HG02571 (cell line): Measurements from ENCODE around the gene RS1.

Source experiments
- ATAC-seq: cut with Tn5 transposase; IDR thresholded peaks from one replicate; pipeline ENCODE4 v1.9.1; 2021; ENCODE audit warnings: mild to moderate bottlenecking, moderate library complexity; ENCODE audit not compliant: unreplicated experiment

RS1 gene

DNA sequence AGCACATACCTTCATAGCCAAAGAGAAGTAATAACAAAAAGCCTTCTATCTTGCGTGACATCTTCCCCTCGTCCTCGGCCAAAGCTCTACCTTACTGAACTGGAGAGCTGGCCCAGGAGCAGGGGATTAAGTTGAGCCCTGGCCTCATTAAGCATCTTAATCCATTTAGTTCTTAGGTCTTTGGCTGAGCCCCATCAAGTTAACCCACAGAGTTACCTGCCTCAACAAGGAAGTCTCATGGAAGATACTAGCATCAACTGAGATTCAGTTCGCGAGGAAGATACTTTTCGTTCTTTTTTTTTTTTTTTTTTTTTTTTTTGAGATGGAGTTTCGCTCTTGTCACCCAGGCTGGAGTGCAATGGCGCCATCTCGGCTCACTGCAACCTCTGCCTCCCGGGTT lies at the start of gene RS1:
Gene RS1, minus strand, starts transcription at position 101 of the 400 bp plus-strand sequence. Its CDS starts 40 bp downstream, at position 61.
- no peak for ATAC-seq

DNA sequence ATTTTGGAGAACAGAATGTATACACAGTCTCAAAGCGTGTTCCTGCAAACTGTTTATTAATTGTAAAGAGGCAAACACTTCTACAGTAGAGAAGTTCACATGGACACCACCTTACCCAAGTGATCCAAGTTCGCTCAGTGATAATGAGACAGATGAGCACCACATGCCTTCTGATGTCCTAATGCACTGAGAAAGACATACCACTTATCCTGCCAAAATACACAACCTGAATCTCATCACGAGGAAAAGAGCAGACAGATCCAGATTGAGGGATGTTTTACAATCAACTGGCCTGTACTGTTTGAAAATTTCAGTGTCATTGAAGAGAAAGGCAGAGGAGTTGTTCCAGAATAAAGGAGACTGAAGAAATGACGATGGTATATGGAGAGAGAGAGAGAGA lies 47.9 kb upstream of the RS1 start:
- ATAC-seq = no peak

DNA sequence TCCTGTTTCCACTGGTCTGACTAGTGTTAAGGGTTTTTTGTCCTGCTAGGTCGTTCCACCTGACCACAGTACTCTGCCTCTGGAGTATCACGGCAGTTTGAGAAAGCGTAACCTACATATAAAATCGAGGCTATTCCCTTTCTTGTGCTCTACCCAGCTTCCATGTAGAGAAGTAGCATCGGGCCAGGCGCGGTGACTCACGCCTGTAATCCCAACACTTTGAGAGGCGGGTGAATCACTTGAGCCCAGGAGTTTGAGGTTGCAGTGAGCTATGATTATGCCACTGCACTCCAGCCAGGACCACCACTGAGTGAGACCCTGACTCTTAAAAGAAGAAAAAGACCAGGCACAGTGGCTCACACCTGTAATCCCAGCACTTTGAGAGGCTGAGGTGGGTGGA lies 43.0 kb upstream of the RS1 start:
- ATAC-seq = no peak

DNA sequence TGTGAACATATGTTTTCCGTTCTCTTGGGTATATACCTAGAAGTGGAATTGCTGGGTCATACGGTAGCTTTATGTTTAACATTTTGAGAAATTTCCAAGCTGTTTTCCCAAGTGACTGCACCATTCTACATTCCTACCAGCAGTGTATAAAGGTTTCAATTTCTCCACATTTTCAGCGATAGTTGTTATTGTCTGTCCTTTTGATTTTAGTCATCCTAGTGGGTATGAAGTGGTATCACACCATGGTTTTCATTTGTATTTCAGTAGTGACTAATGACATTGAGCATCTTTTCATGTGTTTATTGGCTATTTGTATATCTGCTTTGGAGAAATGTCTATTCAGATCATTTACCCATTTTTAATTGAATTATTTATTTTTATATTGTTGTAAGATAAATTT lies 37.9 kb upstream of the RS1 start:
- ATAC-seq = no peak

DNA sequence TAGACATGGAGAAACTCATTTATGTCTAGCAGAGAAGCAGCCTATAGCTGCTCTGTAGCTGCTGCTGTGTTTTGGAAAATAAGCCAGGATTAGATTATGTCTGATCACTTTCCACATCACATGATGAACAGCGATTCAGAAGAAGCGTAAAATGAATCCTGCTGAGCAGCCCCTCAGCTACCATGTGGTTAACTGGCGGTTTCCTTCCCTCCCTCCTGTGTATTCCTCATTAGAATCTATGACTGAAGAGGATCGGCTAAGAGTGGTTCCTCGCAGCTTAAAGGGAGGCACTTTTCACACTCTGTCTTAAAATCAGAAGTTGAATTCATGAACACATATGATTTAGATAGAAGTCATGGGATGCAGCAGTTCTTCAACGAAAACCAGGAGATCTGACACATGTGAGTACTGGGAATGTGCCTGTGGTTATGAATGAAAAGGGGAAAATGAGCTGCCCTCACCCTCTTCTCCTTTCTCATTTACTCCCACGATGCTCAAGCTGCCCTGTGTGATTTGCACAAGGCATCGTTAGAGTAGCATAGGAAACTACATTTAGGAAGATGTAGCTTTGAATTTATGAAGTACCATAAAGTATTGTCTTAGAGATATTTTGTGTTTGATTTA lies 35.6 kb upstream of the RS1 start, which contains the start of gene PPEF1:
Gene PPEF1, plus strand, starts transcription at position 220 of the 624 bp plus-strand sequence. Its CDS starts 136 bp downstream, at position 356.
- no peak for ATAC-seq

DNA sequence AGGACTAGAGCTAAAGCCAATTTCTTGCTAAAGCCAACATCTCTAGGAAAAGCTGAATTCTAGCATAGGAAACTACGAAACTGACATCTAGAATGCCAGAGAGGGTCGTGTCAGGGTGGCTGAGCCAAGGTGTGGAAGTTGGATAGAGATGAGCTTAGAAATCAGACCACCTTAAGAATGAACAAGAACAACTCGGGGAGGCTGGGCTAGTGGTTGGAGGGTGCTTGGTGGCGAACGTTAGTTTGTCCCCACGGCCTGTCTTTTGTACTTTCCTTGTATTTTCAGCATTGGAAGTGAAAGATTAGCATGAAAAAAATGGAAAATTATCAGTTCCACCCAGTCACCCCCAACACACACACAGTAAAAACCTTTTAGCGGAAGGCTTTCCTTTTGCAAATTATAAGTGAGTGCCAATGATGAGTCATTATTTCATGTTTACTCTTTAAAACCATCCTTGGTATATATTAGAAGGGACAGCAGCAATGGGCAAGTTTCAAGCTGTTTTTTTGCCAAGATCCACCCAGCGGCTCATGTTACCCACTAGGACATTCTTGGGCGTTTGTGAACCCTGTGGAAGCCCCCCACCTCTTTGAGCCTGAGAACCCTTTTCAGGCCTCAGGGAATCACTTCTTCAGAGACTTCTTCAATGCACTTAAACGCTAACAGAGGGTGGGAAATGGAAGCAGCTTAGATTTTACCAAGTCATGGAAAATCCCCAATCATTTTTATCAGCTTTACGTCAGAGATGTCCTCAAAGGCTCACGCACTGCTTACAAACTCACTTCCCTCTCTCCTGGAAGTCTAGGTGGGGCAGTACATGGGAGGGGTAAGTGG lies 30.7 kb upstream of the RS1 start:
- no peak for ATAC-seq

DNA sequence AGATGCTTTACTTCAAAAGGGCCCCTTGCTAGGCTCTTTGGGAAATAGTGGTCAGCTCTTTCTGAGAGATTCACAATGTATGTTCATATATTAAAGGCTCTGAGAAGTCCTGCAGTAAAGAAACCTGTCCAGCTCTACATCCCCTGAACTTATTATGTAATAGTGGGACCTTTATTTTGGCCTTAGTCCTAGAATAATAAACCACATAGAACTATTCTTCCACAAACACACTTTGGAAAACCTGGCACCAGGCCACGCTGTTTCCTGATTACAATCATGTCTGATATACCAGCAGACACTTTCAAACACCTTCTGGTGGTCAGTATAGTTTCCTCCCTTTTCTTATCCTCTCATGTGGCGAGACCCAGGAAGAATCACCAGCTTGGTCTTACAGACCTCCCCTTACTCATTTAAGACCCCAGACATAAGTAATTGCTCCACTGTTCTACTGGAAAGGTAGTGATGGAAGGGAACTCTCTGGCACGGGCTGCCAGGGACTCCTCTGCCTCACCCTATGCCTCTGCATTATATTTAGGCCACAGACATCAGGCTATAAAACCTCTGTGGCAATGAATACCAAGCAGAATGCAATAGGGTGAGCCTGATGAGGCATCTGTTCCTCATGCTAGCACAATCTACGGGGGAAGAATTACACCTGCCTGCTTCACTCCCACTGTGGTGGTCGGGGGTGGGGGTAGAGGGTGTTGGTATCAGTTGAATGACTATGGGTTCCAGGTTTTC lies 29.9 kb upstream of the RS1 start:
- no peak for ATAC-seq

DNA sequence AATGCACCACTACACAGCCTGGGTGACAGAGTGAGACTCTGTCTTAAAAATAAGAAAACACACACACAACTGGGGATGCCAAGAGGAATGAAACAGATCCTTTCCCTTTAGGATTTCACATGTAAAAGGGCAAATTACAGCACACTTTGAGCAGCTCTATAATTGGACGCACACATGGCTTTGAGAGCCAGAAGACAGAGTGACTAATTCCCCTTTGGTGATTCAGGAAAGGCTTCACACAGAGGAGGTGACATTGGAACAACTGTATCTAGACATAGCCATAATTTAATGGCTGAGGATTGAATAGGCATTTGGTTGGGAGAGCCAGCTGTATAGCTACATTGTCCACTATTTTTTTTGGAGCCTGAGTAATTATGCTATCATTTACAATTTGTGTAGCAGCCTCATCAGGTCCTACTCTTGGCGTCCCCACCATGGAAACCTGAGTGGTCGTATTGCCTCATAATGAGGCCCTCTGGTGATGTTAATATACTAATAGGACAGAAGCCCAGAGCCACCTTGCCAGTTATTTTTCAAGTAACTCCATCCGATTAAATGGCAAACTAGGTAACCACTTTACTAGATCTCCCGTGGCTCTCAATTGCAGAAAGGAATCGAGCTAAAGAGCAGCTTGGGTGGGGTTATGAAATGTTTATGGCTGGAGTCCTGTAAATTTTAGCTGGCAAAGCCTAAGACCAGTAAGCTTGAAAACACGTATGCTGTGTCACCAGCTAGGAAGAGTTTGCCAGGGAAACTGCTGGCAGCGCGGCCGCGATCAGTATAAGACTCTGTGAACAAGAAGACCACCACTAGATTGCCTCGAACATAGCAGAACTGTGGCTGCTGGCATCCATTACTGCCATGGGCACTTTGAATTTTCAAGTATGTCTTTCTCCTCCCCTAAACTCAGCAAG lies 27.1 kb upstream of the RS1 start:
- ATAC-seq = no peak

DNA sequence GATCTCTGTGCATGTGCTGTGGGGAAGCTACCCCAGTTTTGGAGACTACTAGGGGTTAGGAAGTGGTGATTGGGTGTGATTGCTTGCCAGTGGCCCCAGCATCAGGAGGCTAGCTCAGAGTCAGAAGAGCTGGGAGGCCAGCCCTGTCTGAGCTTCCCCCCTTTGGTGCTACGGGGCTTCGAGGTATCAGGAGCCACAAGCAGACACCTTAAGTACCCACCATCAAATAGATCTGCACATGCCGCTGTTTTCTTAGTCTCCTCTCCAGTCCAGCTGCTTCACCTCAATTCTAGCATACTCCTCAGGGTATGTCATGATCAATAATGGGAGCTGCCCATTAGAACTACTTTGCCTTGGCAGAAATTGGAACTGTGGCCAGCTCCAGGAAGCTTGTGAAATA lies 24.7 kb upstream of the RS1 start:
- ATAC-seq = no peak

DNA sequence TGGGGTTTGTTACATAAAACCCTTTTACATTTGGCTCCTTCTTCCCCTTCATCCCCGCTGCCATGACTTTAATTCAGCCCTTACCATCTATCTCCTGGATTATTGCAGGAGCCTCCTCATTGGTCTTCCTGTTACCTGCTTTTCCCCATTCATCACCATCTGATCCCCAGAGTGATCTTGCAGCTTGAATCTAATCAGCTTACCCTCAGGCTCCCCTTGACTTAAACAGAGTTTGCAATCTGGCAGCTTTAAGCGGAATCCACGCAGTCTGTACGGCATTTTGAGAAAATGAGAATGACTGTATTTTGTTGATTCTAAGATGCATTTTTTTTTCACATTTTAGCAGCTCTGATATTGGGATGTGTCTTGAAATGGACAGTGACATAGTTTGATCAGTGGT lies 20.6 kb upstream of the RS1 start:
- ATAC-seq = no peak

DNA sequence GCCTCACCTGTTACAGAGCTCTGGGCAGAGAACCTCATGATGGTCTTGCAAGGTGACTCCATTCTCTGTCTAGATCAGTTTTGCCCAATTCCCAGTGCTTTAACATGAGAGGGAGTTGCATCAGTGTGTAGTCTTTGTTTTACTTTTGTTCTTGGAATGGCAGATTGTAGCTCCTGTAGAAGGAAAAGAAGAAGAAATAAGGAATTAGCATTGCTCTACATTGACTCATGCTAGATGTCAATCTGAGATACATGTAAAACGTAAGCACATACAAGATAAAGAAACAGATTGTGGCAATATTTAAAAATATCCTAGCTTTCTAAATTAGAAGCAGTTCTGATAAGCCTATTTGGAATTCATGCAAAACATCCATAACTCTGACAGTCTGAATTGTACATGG lies 19.5 kb upstream of the RS1 start:
- ATAC-seq = no peak

DNA sequence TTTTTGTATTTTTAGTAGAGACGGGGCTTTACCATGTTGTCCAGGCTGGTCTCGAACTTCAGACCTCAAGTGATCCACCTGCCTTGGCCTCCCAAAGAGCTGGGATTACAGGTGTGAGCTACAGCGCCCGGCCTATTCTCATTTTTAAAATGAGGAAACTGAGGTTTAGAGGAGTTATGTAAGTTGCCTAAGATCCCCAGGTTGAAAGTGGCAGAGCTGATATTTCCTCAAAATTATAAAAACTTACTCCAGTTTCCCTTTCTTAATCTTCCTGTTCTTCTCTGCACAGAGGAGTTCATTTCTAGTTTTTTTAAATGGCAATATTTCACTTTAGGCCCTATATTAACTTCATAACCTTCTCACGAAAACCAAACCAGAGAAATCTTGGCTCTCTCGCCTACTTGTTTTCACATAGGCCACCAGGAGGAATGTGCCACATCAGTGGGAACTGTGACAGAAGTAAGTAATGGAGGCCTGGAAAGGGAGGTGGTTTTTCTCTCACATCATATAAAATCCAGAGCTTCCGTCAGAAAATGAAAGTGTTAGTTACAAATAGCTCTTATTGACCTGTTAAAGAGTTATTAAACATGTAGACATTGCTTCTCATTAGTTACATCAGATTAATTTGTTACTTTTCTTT lies 16.1 kb upstream of the RS1 start:
- no peak for ATAC-seq

DNA sequence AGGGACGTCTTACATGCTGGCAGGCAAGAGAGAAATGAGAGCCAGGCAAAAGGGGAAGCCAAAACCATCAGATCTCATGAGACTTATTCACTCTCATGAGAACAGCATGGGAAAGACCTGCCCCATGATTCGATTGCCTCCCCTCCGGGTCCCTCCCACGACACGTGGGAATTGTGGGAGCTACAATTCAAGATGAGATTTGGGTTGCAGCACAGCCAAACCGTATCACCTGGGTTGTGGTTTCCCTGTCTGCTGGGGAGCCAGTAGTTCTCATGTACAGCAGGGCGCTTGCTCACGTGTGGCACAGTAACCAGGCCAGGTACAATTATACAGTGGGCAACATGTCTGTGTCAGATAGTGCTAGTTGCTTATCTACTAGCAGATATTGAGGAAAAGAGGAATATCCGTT lies 11.1 kb upstream of the RS1 start:
- no peak for ATAC-seq

DNA sequence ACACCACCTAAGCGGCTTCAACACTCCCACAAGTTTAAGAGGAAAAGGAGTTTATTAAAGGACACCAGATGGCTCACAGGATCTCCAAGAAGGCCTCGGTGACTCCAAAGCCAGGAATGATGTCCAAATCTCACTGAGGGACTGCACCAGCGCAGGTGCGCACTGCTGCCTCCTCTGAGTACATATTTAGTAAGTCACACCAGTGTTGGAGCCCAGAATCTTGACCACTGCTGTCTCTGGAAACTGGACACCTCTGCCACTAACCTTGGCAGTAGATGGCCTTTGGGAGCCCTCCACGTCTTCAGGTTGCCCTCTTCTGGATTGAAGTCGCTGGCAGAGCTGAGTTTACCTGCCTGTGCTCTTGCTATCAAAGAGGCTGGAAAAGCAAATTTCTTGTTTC lies 10.1 kb upstream of the RS1 start:
- ATAC-seq = no peak

DNA sequence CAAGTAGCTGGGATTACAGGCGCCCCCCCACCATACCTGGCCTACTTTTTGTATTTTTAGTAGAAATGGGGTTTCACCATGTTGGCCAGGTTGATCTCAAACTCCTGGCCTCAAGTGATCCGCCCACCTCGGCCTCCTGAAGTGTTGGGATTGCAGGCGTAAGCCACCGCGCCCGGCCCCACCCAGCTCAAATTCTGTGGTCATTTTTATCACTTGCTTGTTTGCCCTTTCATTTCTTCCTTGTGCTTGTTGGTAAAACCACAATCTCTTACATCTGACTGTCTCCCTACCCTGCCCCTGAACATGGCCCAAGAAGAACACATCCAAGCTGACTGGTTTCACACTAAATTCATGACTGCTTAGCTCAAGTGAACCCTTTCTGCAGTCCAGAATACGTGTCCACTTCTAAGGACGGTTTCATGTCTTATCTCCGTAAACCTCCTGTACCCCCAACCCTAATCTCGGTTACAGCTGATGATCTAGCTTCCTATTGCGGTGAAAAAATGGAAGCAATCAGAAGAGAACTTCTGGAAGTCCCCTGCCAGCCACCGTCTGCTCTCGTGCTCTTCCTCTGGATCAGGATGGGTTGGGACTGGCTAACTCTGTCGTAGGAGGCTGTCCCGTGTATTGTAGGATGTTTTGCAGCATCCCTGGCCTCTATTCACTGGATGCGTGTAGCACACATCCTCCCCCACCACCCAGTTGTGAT lies 5.4 kb upstream of the RS1 start:
- no peak for ATAC-seq

DNA sequence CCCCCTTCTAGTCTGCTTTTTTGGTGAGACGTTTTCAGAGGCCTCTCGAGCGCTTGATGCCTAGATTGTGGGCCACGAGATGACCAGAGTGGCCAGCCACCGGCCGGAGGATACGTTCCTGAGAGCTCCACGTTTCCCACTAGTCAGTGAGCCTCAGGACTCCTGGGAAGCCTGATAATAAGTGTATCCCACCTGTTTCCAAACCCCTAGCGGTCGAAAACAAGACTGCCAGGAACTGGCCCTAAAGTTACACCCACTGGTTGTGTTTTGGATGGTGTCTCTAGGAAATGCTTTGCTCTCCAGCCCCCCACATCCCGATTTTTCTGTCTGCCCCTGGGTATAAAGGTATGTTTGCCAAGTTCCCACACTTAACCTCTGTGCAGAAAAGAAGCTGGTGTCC lies 4.6 kb upstream of the RS1 start:
- no peak for ATAC-seq

DNA sequence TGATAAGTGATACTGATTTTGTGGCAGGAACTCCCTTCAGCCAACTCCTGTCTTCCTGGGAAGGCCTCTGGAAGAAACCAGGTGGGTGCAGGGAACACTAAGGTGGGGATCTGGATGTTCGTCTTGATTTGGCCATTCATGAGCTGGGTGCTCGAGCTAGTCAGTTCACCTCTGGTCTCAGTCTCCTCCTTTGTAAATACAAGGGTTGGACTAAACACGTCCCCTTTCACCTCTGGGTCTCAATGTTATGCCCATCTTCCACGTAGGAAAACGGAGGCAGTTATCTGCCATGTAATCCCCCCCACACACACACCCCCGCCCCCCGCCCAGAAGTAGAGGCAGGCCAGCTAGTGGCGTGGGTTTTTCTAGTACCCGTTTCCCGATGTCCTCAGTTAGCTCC lies 4.1 kb upstream of the RS1 start:
- no peak for ATAC-seq

DNA sequence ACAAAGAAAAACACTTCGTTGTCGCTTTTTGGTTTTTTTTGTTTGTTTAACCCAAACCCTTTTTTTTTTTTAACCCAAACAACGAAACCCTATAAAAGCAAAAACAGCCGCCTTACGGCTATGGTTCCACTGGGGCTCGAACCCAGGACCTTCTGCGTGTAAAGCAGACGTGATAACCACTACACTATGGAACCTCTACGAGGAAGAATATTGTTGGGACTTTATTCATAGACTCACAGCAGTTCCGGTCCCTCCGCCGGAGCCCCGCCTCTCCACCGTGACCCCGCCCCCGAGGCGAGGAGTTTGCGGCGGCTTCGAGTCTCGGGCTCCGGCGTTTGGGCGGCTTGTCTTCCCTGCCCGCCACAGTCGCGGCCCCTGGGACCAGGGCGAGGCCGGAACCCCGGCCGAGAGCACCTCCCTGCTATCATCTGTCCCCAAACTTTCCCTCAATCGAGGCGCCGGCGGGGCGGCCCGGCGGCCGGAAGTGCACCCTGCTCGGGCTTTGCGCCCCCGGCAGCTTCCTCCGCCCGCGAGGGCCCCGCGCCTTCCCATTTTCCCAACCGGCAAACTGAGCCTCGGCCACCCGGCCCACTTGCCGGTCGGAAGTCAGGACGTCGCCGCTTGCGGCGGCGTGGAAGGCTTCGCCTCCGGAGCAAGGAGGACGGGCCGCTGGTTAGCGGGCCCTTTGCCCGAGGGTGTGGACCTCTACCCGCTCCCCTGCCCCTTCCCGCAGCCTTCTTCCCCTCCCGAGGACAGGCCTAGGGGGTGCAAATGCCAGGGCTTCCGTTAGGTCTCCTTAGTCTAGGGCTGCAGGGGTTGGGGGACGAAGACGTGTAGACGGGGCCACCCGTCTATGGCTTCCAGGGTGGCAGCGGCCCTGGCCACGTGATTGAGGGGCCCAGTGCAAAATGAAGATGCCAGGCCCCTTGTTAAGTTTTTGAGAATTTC lies 3.2 kb upstream of the RS1 start:
- peak; percentile 72 for ATAC-seq

DNA sequence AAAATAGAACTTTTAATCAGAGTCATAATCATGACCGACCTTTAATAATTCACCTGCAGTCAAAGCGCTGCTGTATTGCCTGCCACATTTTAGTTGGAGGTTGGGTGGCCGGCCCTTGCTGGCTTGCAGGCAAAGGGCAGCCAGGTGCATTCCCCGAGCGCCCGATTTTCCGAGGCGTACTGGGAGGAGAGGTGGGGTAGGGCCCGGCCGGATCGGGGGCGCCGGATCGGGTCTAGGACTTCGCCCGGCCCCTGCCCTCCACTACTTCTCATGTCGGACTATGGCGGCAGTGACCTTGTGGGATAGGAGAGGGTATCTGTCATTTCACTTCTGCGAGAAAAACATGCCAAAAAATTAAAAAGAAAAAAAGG lies 2.5 kb upstream of the RS1 start:
- ATAC-seq = peak; percentile 41
